SK-N-MC (cell line): ENCODE results near the gene OPCML.

Experiments used
- EZH2 ChIP-seq: fragments of 200-600 bp; sonication (generic); IDR thresholded peaks from one replicate; pipeline ENCODE4 v1.6.1; 2017; ENCODE audit warnings: antibody characterized with exemption
- FOXP2 ChIP-seq: optimal IDR thresholded peaks from 2 replicates; pipeline ENCODE3; 2011; ENCODE audit warnings: mild to moderate bottlenecking, moderate library complexity; ENCODE audit not compliant: insufficient read depth; ENCODE audit errors: extremely low read length, control extremely low read depth
- POLR2AphosphoS5 ChIP-seq: IDR thresholded peaks from 2 replicates; pipeline ENCODE4 v1.6.1; 2012; ENCODE audit warnings: mild to moderate bottlenecking, low read depth, low read length, borderline replicate concordance

DNA sequence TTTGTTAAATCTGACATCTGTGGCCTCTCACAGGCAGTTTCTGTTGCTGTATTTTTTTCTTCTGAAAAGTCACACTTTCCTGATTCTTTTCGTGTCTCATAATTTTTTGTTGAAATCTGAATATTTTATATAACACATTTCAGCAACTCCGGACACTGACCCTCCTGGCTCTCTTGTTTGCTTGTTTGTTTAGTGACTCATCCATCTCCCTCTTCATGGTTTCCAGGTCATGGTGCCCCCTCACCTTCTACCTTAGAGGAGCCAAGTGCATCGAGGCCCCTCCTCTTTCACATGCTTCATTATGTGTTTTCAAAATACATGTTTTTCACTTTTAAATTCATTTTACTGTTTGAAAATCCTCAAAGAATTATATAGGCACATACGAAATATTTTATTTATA, 562.4 kb downstream of the OPCML start:
- TF ChIP-seq EZH2 = no peak
- no peak for TF ChIP-seq POLR2AphosphoS5
- no peak for TF ChIP-seq FOXP2
